Measurements from ENCODE around the gene SIPA1. TPM values are rescaled to one million over a fixed set of nuclear protein-coding genes. Genes with fewer than 3 reads are reported as not detected.

Gene SIPA1
- total and polyA plus RNA-seq, 9 of the 15 experiments (the other 6 are each of a cell fraction or from before 2014, with no cell fraction given) = 0.25 to 85.8 (median 16.8) TPM

DNA sequence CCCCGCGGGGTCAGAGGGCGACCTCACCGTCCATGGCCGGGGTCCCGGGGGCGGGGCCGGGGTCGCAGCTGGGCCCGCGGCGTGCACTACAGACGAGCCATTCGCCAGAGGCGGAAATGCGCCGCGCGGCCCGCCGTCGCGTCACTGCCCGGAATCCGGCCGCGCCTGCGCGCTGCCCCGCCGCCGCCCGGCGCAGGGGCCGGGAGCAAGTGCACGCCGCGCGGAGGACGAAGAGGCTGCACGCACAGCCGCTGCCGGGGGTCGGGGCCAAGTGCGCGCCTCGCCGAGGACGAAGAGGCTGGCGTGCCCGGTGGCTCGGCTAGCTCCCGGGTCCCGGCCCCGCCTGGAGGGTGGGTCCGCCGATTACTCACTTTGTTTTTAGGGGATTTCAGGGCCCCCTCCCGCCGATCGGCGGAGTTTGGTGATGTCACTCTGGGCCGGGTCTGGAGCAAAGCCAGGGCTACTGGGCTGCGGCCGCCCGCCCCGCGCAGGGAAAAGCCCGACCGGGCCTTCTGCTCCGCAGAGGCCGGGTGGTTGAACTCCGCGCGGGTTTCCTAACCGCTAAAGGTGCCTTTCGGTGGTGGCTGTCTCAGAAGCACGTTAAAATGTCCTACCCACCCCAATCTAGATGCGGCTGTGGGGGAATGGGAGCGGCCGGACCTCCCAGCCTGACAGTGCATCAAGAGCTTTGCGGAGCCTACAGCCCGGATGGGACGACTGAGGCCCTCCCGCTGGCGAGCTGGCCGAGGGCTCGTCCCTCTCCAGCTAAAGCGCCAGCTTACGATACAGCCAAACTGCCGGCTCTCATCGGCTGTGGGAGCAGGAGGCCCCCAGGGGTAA is 25.1 kb downstream of the SIPA1 start, which contains the start of gene RELA (continued):
- TF ChIP-seq CUX1 (CRISPR knock-in tag; IDR thresholded peaks at IDR 0.05) (no peak), TCF7L2 (IDR thresholded peaks at IDR 0.05; ENCODE audit: low read depth, low read length) (no peak), BRD9 (IDR thresholded peaks at IDR 0.05; ENCODE audit: low read depth, partially characterized antibody) (peak; percentile 45), EP400 (IDR thresholded peaks at IDR 0.05) (peak; percentile 68), SIN3B (IDR thresholded peaks at IDR 0.05; ENCODE audit: low read depth) (peak; percentile 79), FOXJ3 (CRISPR knock-in tag; IDR thresholded peaks at IDR 0.05) (no peak), NFXL1 (CRISPR knock-in tag; IDR thresholded peaks at IDR 0.05) (no peak), ZNF584 (CRISPR knock-in tag; IDR thresholded peaks at IDR 0.05; ENCODE audit: low read depth) (no peak), POLR2A (conservative IDR thresholded peaks at IDR 0.05) (peak; percentile 81), NR4A1 (CRISPR knock-in tag; IDR thresholded peaks at IDR 0.05) (no peak), NR4A1 (tag; IDR thresholded peaks at IDR 0.05) (no peak), YY1 (IDR thresholded peaks at IDR 0.05; ENCODE audit: borderline replicate concordance in 1 of 3, control insufficient read depth in 1 of 3, extremely low read depth in 1 of 3, insufficient read depth in 3 of 3, insufficient read length in 1 of 3, insufficient replicate concordance in 2 of 3, low read depth in 1 of 3, low read length in 2 of 3) (peak in 2 of 3 experiments; percentile 53 to 86), CC2D1A (IDR thresholded peaks at IDR 0.05) (no peak), BHLHE40 (IDR thresholded peaks at IDR 0.05; ENCODE audit: low read length) (peak; percentile 79), TEAD4 (IDR thresholded peaks at IDR 0.05; ENCODE audit: low read length) (no peak), TEAD4 (CRISPR knock-in tag; IDR thresholded peaks at IDR 0.05; ENCODE audit: borderline replicate concordance) (no peak)
- TF ChIP-seq, protein P1, sequence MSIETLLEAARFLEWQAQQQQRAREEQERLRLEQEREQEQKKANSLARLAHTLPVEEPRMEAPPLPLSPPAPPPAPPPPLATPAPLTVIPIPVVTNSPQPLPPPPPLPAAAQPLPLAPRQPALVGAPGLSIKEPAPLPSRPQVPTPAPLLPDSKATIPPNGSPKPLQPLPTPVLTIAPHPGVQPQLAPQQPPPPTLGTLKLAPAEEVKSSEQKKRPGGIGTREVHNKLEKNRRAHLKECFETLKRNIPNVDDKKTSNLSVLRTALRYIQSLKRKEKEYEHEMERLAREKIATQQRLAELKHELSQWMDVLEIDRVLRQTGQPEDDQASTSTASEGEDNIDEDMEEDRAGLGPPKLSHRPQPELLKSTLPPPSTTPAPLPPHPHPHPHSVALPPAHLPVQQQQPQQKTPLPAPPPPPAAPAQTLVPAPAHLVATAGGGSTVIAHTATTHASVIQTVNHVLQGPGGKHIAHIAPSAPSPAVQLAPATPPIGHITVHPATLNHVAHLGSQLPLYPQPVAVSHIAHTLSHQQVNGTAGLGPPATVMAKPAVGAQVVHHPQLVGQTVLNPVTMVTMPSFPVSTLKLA (conservative IDR thresholded peaks at IDR 0.05) = peak; percentile 42 to 78; a peak in 3 of 4 replicates
